Activated CD4-positive, alpha-beta memory T cell treated with anti-CD3 and anti-CD28 coated beads, Interleukin-2, amount 10 ng/mL, durations not matched to agents 7 days and 5 days (primary cell): Measurements from ENCODE around the gene CELF5. TPM values are rescaled to one million over a fixed set of nuclear protein-coding genes. Genes with fewer than 3 reads are reported as not detected.
A peak's percentile ranks its signal among the peaks of the same experiment; 100 is the strongest.

Experiments
- CTCF ChIA-PET: fragments of 350-600 bp; sonication (Branson Sonifier 250); formaldehyde crosslinking; loops from one replicate; lab custom pipeline; 2021; ENCODE audit warnings: antibody characterized with exemption, inconsistent platforms; lab: Charles Lee
- POLR2A ChIA-PET: fragments of 350-600 bp; sonication (Branson Sonifier 250); formaldehyde crosslinking; loops from one replicate; lab custom pipeline; 2021; ENCODE audit warnings: antibody characterized with exemption; lab: Charles Lee
- DNase-seq: peaks from one replicate; pipeline ENCODE4 v3.0.0-alpha.2; 2020
- H3K27ac Mint-ChIP-seq: one replicate; pipeline ENCODE4 v1.8.0; 2021; ENCODE audit warnings: mild to moderate bottlenecking, mixed read lengths
- H3K27me3 Mint-ChIP-seq: one replicate; pipeline ENCODE4 v1.8.0; 2021; ENCODE audit warnings: mixed read lengths
- H3K36me3 Mint-ChIP-seq: one replicate; pipeline ENCODE4 v1.8.0; 2021; ENCODE audit warnings: low read depth, mixed read lengths
- H3K4me1 Mint-ChIP-seq: one replicate; pipeline ENCODE4 v1.8.0; 2021; ENCODE audit warnings: mixed read lengths
- H3K4me3 Mint-ChIP-seq: one replicate; pipeline ENCODE4 v1.8.0; 2021; ENCODE audit warnings: mild to moderate bottlenecking, mixed read lengths
- H3K9me3 Mint-ChIP-seq: one replicate; pipeline ENCODE4 v1.8.0; 2021; ENCODE audit warnings: mixed read lengths
- total RNA-seq, 2 experiments: library from RNA; stranded (reverse); gene quantifications; one replicate each; pipeline ENCODE4 v1.2.3, GENCODE V29; 2021

The CELF5 gene
- under 1 TPM; 0.25 to 0.43 TPM for total RNA-seq

- Mint-ChIP-seq H3K27me3 (peaks cover 27% of the 10 kb centered on the region), H3K4me1 (no peaks in the 10 kb centered on the region), H3K27ac (no peak within 1 kb of the TSS), H3K9me3 (no peaks in the 10 kb centered on the region), H3K36me3 (no peaks in the 10 kb centered on the region), H3K4me3 (no peak within 1 kb of the TSS)
- ChIA-PET CTCF (interaction anchor here (1.1 kb wide), 1 partner anchor 10 kb away, joined by 3 read pairs; no protein-coding TSS in a partner anchor), POLR2A (no interaction called here)
- peak; percentile 59 for DNase-seq
Measured at GRCh38 chr19:3224346-3225168, at the start of gene CELF5. Gene CELF5, plus strand, starts transcription at chr19:3224661. Its CDS starts 79 bp downstream, at chr19:3224740.

GRCh38 chr19:3175781-3176714 is 48.4 kb upstream of the CELF5 start:
- peaks cover 34% of the 10 kb centered on the region for H3K4me1 Mint-ChIP-seq

GRCh38 chr19:3176715-3177501 is 47.6 kb upstream of the CELF5 start:
- Mint-ChIP-seq H3K27ac (peak overlapping the region; percentile 94), H3K9me3 (no peaks in the 10 kb centered on the region), H3K4me1 (peaks cover 25% of the 10 kb centered on the region), H3K4me3 (peak overlapping the region; percentile 76), H3K27me3 (no peaks in the 10 kb centered on the region), H3K36me3 (peaks cover 42% of the 10 kb centered on the region)
- CTCF ChIA-PET: interaction anchor here (0.8 to 1.0 kb wide), 3 partner anchors 13 to 31 kb away, joined by 3 read pairs; no protein-coding TSS in a partner anchor
- POLR2A ChIA-PET: interaction anchor here (0.6 to 2.4 kb wide), 12 partner anchors 9 to 330 kb away, joined by 3 to 20 read pairs (median 5); partner anchors contain the start of gene NCLN
- peak; percentile 86 for DNase-seq

More at GRCh38 chr19:3175781-3176714, 48.4 kb upstream of the CELF5 start:
- Mint-ChIP-seq H3K36me3 (peaks cover 37% of the 10 kb centered on the region), H3K27me3 (no peaks in the 10 kb centered on the region), H3K27ac (peak overlapping the region; percentile 94), H3K9me3 (no peaks in the 10 kb centered on the region), H3K4me3 (peak overlapping the region; percentile 76)
- ChIA-PET CTCF (interaction anchor here (0.8 to 1.0 kb wide), 2 partner anchors 12 to 72 kb away, joined by 3 read pairs; no protein-coding TSS in a partner anchor), POLR2A (interaction anchor here (0.6 to 2.4 kb wide), 12 partner anchors 8 to 226 kb away, joined by 3 to 20 read pairs (median 4); partner anchors contain the start of gene NCLN)
- peak; percentile 50 for DNase-seq

GRCh38 chr19:3178377-3178972 is 46.0 kb upstream of the CELF5 start, which contains the start of gene S1PR4:
Gene S1PR4, plus strand, starts transcription at chr19:3178769. Its CDS starts 24 bp downstream, at chr19:3178793.
- H3K27ac Mint-ChIP-seq: peak within 1 kb of the TSS; percentile 96
- peaks cover 54% of the 10 kb centered on the region for H3K36me3 Mint-ChIP-seq
- ChIA-PET POLR2A (interaction anchor here (0.7 to 3.4 kb wide), 15 partner anchors 10 to 1174 kb away, joined by 3 to 15 read pairs (median 4); partner anchors contain the start of gene TLE5), CTCF (interaction anchor here (1.2 kb wide), 1 partner anchor 50 kb away, joined by 3 read pairs; no protein-coding TSS in a partner anchor)
- H3K9me3 Mint-ChIP-seq: no peaks in the 10 kb centered on the region
- DNase-seq: peak; percentile 86
- no peaks in the 10 kb centered on the region for H3K27me3 Mint-ChIP-seq
- H3K4me3 Mint-ChIP-seq: peak within 1 kb of the TSS; percentile 99
- H3K4me1 Mint-ChIP-seq: peaks cover 27% of the 10 kb centered on the region

GRCh38 chr19:3178973-3179738 is 45.3 kb upstream of the CELF5 start:
- H3K27me3 Mint-ChIP-seq: no peaks in the 10 kb centered on the region
- ChIA-PET CTCF (interaction anchor here (1.2 kb wide), 1 partner anchor 51 kb away, joined by 3 read pairs; no protein-coding TSS in a partner anchor), POLR2A (interaction anchor here (0.7 to 3.4 kb wide), 17 partner anchors 8 to 1173 kb away, joined by 3 to 15 read pairs (median 4); partner anchors contain the start of gene TLE5)
- DNase-seq: no peak
- peaks cover 34% of the 10 kb centered on the region for H3K4me1 Mint-ChIP-seq
- no peaks in the 10 kb centered on the region for H3K9me3 Mint-ChIP-seq
- H3K27ac Mint-ChIP-seq: peak overlapping the region; percentile 96
- H3K36me3 Mint-ChIP-seq: peaks cover 60% of the 10 kb centered on the region
- peak overlapping the region; percentile 99 for H3K4me3 Mint-ChIP-seq

- Mint-ChIP-seq H3K4me3 (peak overlapping the region; percentile 99), H3K4me1 (peaks cover 40% of the 10 kb centered on the region), H3K9me3 (no peaks in the 10 kb centered on the region), H3K27ac (peak overlapping the region; percentile 96), H3K36me3 (peaks cover 67% of the 10 kb centered on the region), H3K27me3 (no peaks in the 10 kb centered on the region)
- peak; percentile 45 for DNase-seq
- POLR2A ChIA-PET: interaction anchor here (0.9 to 3.4 kb wide), 14 partner anchors 9 to 377 kb away, joined by 3 to 15 read pairs (median 4); partner anchors contain the start of gene TLE5
- CTCF ChIA-PET: interaction anchor here (1.2 kb wide), 1 partner anchor 52 kb away, joined by 3 read pairs; no protein-coding TSS in a partner anchor
Measured at GRCh38 chr19:3179739-3180293, 44.6 kb upstream of the CELF5 start.

- DNase-seq: no peak
- POLR2A ChIA-PET: interaction anchor here (0.9 to 1.4 kb wide), 5 partner anchors 8 to 122 kb away, joined by 3 read pairs; partner anchors contain the start of gene TLE5
- H3K4me1 Mint-ChIP-seq: peaks cover 52% of the 10 kb centered on the region
- no peaks in the 10 kb centered on the region for H3K27me3 Mint-ChIP-seq
- CTCF ChIA-PET: interaction anchor here (0.7 to 1.3 kb wide), 6 partner anchors 20 to 234 kb away, joined by 3 to 5 read pairs (median 4); no protein-coding TSS in a partner anchor
- H3K36me3 Mint-ChIP-seq: peaks cover 66% of the 10 kb centered on the region
- peak overlapping the region; percentile 91 for H3K4me3 Mint-ChIP-seq
- H3K9me3 Mint-ChIP-seq: no peaks in the 10 kb centered on the region
- peak overlapping the region; percentile 91 for H3K27ac Mint-ChIP-seq
Measured at GRCh38 chr19:3183721-3184641, 40.5 kb upstream of the CELF5 start.

GRCh38 chr19:3184847-3185460 is 39.5 kb upstream of the CELF5 start:
- ChIA-PET CTCF (interaction anchor here (1.0 to 1.5 kb wide), 4 partner anchors 23 to 234 kb away, joined by 3 to 5 read pairs (median 4); no protein-coding TSS in a partner anchor), POLR2A (interaction anchor here (0.9 to 2.1 kb wide), 6 partner anchors 8 to 123 kb away, joined by 3 to 10 read pairs (median 3); partner anchors contain the start of gene TLE5)
- Mint-ChIP-seq H3K36me3 (peaks cover 56% of the 10 kb centered on the region), H3K4me1 (peaks cover 56% of the 10 kb centered on the region), H3K27me3 (no peaks in the 10 kb centered on the region), H3K9me3 (no peaks in the 10 kb centered on the region), H3K4me3 (peak overlapping the region; percentile 91), H3K27ac (peak overlapping the region; percentile 91)
- DNase-seq: peak; percentile 81
